Left colon (tissue), 2 donors: ENCODE results near the gene ITPRIP. TPM values are rescaled to one million over a fixed set of nuclear protein-coding genes. Genes with fewer than 3 reads are reported as not detected.

Experiments used
- ATAC-seq: fragments of 200-7000 bp; cut with Tn5 transposase; one replicate; pipeline ENCODE4 v1.9.1; 2020; ENCODE audit warnings: mild to moderate bottlenecking, moderate library complexity
- DNase-seq, 2 donors: peaks; one replicate each; pipeline ENCODE4 v3.0.0-alpha.2; 2020
- intact Hi-C, 2 donors: fragments of 100-400 bp; cut with DNase I in 1 of 2; cut with micrococcal nuclease in 1 of 2; formaldehyde crosslinking; loops; one replicate each; pipeline versions ENCODE4 v1.11.2 to v1.14.0; 2022; cut with DNase I, micrococcal nuclease
- total RNA-seq, 2 donors: library from RNA; stranded (reverse); fragmentation: NEBNext Ultra II Directional; extraction: Animal tissue kit (Norgen Biotek cat#: 25700); gene quantifications; one replicate each; pipeline ENCODE4 v1.2.1, GENCODE V29; 2021
- donor health status: DM: no; HTN: no; CAD: no.
- donor health status: DM: yes; HTN: yes; CAD: no.

Gene ITPRIP
- total RNA-seq, 2 donors from 2014 or later, result 5.0 to 5.1 TPM

- intact Hi-C loops, result loop anchor here (5.0 kb wide), 1 partner anchor 39 kb away; no protein-coding TSS in a partner anchor
- ATAC-seq (no peak), DNase-seq (no peak)
Measured at GRCh38 chr10:104345941-104346340, 7.7 kb upstream of the ITPRIP start.

DNA sequence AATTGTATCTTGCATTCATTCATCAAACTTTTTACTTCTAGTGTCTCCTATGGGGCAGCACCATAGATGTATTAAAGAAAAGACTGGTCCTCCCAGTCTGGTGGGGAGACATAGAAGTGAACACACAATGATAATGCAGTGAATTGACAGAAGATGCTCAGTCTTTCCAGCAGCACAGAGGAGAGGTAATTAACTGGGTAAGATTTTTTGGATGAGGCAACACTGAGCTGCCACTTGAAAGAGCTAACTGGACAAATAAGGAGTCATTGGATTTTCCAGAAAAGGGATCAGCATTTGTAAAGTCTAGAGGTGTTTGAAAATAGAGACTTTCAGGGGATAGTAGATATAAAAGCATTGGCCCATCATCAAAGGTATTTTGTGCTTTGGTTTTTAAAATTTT is 7.2 kb upstream of the ITPRIP start:
- DNase-seq, result no peak
- ATAC-seq, result no peak
- intact Hi-C loops, result loop anchor here (5.0 kb wide), 1 partner anchor 38 kb away; no protein-coding TSS in a partner anchor

GRCh38 chr10:104344219-104344618 is 6.0 kb upstream of the ITPRIP start:
- ATAC-seq (no peak), DNase-seq (no peak)
- intact Hi-C loops, result no loop called here

DNA sequence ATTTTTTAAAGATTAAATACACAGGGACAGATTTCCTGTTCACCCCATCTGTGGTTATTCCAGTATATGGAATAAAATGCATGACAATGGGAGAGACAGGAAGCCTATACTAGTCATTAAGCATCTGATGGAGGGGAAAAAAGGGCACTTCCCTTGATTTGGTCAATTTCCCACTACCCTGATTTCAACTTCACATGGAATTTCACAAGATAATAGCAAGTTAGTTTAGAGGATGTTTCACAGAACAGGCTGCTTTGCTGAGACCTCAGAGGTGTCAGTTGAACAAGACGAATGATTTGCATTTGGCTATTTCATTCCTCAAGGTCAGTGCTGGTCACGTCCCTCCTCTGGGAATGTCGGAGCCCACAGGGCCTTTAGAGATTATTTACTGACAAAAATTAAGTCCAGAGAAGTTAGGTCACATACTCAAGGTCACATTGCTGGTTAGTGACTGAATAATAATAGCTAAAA is 4.7 kb upstream of the ITPRIP start:
- intact Hi-C loops, result no loop called here
- DNase-seq, result no peak
- no peak for ATAC-seq

- DNase-seq, result no peak
- ATAC-seq, result no peak
- intact Hi-C loops, result no loop called here
Measured at GRCh38 chr10:104340641-104341040, 2.4 kb upstream of the ITPRIP start.

- peak in 1 of 2 donors; percentile 5 for DNase-seq
- intact Hi-C loops, result no loop called here
- ATAC-seq, result peak; percentile 73
Measured at GRCh38 chr10:104340111-104340526, 1.9 kb upstream of the ITPRIP start.

- DNase-seq, result peak in 1 of 2 donors; percentile 24
- intact Hi-C loops, result no loop called here
- ATAC-seq, result no peak
Measured at GRCh38 chr10:104339469-104340110, 1.3 kb upstream of the ITPRIP start.

GRCh38 chr10:104337521-104337984 is 712 bp downstream of the ITPRIP start:
- peak in 1 of 2 donors; percentile 69 for DNase-seq
- intact Hi-C loops, result no loop called here
- ATAC-seq, result peak; percentile 39

GRCh38 chr10:104336821-104337467 is 1.3 kb downstream of the ITPRIP start:
- DNase-seq, result peak in 1 of 2 donors; percentile 9
- intact Hi-C loops, result no loop called here
- ATAC-seq, result no peak

DNA sequence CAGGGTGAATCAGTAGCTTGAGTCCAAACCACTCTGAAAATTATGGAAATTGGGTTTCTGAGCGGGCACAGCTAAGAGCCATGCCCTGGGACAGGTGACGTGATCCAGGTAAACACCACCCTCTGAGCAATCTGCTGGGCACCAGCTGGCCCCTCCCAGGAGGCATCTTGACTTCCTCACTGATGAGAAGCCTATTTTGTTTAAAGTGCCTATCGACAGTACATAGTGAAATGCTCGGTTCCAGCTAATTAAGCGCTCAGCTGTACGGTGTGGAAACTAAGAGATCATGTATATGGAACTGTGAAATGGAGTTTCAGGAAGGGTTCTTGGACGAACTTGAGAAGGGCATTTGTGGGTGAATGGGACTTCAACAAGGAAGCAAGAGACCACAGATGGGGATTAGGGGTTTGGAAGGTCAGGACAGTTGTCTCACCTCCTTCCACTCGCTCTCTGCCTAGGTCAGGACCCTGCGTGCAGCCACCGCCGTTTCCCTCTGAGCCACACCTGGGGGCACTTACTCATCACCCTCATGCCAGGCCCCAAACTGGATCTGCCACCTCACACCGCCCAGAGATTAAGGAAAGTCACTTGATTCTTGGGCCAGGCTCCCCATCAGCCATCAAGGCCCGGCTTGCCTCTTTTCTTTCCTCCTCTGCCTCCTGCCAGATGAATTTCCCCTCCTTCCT is 3.2 kb downstream of the ITPRIP start:
- no peak for ATAC-seq
- intact Hi-C loops, result no loop called here
- DNase-seq, result no peak

DNA sequence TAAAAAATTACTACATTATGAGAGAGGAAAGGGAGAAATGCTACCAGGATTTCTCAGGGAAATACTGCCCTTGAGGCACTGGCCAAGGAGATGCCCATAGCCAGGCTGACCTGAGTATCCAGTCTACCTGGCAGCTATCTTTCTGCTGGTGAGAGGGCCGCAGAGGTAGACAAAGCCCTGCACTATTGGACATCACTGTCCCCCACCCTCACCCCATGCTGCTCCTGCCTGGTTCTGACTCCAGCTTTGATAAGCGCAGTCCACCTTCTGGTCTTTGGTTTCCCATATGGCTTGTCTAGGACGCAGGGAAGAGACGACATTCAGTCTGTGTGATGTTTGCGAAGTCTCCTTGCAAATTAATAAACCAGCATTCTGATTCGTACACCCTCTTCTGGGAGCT is 3.7 kb downstream of the ITPRIP start:
- intact Hi-C loops, result no loop called here

DNA sequence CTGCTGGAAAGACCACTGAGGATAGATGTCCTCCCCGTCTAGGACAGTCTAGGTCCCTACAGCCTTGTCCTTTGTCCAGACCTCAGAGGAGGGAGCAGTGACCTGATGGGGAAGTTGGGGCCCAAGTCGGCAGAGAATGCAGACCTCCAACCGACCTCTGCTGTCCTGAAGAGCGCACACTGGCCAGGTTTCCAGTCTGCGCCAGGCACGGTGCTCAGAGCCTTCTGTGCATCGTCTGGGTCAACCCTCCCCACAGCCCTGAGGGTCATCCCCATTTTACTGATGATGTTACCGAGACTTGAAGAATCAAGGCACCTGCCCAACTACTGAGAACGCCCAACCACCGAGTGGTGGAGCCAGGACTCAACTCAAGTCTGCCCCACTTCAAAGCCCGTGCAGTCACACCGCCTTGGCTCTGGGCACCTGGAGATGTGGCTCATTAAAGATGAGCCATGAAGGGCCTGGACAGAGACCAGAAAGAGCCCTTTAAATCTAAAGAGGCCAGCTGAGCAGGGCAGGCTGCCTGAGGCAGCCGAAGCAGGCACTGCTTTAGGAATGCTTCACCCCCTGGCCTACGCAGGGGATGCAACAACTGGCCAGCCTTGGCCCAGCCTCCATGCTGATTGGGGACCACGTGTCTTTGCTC is 4.4 kb downstream of the ITPRIP start:
- DNase-seq, result no peak
- intact Hi-C loops, result no loop called here
- ATAC-seq, result no peak

More for the DNA sequence above, 3.7 kb downstream of the ITPRIP start:
- DNase-seq (no peak), ATAC-seq (no peak)

DNA sequence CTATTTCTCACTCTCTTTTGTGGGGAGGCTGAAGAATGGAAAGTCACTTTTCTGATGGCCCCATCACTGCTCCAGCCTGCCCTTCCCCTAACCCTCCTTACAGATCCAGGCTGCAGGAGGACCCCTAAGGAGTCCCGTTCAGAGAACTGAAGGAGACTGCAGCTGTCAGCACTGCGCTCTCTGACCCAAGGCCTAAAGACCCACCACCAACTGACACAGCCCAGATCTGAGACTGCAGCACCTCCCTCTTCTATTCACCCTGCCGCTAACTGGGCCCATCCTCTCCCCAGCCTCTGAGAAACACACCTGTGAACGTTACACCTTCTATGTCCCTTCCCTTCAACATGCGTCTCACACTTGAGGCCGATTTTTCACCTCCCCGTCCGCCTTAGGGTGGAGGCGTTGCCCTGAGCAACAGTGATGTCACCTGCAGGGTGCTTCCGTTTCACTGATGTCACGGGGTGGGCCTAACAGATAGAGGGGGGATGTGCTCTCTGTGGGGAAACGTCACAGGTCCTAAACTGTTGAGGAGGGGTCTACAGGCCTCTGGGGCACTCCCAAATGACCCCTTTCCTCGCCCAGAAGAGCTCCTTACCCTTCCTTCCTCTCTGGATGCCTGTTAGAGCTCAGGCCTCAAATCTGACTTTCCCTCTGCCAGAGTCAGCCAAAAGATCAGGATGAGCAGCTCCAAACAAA is 5.1 kb downstream of the ITPRIP start:
- ATAC-seq (no peak), DNase-seq (no peak)
- intact Hi-C loops, result no loop called here

DNA sequence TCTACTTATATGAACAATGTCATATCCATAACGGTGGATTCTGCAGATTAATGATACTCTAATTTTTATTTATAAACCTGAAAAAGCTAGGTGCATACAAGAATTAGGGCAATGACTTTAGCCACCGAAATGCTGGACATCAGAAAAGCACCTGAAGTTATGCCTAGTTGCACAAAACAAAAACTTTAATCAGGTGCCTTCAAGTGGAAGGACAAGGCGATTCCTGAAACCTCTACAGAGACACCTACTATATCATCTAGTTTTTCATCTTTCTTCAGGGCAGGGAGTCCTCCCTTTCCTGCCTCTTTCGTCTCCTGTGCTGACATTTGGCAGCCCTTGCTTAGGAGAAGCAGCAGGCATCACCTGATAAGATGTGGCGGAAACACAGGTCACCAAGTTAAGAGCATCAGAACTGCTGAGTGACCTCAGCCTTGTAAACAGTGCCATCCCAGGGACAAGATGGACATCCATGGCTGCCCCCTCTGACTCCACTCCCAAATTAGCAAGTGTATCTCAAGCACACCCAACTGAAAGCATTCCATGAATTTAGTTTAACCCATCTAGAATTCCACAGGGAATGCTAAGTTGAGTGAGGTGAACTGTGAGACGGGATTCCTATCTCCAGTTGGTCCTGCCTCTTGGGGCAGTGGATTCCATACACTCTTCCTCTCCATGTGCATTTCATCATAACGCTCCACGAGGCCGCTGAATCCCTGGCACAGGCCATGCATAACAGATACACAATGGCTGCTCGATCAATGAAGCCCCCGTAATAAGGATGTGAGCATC is 5.8 kb downstream of the ITPRIP start:
- ATAC-seq (no peak), DNase-seq (no peak)
- intact Hi-C loops, result no loop called here

- ATAC-seq (peak; percentile 81), DNase-seq (peak in 1 of 2 donors; percentile 45)
- intact Hi-C loops, result no loop called here
Measured at GRCh38 chr10:104331208-104331838, 6.9 kb downstream of the ITPRIP start.

DNA sequence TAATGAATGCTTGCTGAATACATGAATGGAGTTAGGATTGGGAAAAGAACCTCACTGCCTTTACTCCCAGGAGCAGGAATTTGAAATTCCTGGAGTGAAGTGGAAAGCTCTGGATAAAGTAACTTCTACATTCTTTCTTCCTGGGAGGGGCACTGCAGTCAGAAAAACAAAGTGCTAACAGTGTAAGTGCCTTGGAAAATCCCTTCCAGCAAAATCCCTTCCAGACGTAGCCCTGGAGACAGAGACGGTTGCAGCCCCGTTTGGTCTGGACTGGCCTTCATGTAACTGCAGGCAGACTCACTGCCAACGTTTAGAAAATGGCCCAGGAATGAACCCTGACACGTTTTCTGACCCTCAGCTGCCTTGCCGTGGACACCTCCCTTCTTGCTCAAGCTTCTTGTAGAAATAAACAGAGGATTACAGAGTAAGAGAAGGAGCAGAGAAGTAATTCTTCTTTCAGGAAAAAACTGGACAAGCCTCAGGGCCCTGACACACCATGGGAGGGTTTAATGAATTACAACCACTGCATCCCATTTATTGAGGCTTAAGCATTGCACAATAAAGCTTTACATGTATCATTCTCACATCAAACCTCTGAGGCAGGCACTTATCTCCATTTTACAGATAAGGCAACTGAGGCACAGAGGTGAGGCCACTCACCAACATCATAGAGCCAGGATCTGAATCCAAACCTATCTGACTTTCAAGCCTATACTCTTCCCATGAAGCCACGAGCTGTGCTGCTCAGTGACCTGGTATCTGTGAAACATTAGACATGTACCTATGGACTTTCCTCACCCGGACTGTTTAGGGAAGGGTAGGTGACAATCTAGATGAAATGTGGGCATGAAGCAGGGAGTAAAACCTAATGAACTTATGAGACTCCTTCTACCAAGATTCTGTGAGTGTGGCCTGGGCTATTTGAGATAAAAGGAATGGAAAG is 7.8 kb downstream of the ITPRIP start:
- ATAC-seq, result peak; percentile 61
- intact Hi-C loops, result no loop called here
- no peak for DNase-seq
